Thoracic aorta (tissue), 2 donors: ENCODE data around the gene GIT2. TPM values are rescaled to one million over a fixed set of nuclear protein-coding genes. Genes with fewer than 3 reads are reported as not detected.
"Not testable (repeated sequence)": the region's sequence is repeated elsewhere in the genome, so short reads cannot be mapped to it uniquely, and the experiment has no call there.

ENCODE experiments used
- ATAC-seq: fragments of 150-250 bp; one replicate; pipeline ENCODE4 v1.8.0; 2017; ENCODE audit warnings: low read depth; ENCODE audit not compliant: insufficient number of reproducible peaks, low FRiP score
- DNase-seq: peaks from one replicate; pipeline ENCODE4 v3.0.0-alpha.2; 2020; ENCODE audit warnings: low spot score
- H3K27ac ChIP-seq, 2 donors: fragments of 200-600 bp; sonication (generic); 1 replicate in 1 of 2; 2 replicates in 1 of 2; pipeline ENCODE4 v1.5.1; 2016; ENCODE audit warnings: mild to moderate bottlenecking in 2 of 2, moderate library complexity in 2 of 2
- H3K27me3 ChIP-seq: fragments of 200-600 bp; sonication (generic); replicated peaks from 2 replicates; pipeline ENCODE4 v1.6.0; 2016; ENCODE audit warnings: mild to moderate bottlenecking; ENCODE audit not compliant: insufficient read depth
- H3K36me3 ChIP-seq: fragments of 200-600 bp; sonication (generic); one replicate; pipeline ENCODE4 v1.5.1; 2016
- H3K4me1 ChIP-seq, 2 donors: fragments of 200-600 bp; sonication (generic); 1 replicate in 1 of 2; 2 replicates in 1 of 2; pipeline versions ENCODE4 v1.5.1 to v1.6.0; 2016; ENCODE audit warnings: low read depth in 2 of 2, mild to moderate bottlenecking in 1 of 2; ENCODE audit not compliant: control insufficient read depth in 1 of 2
- H3K4me3 ChIP-seq: fragments of 200-600 bp; sonication (generic); 2 replicates; pipeline ENCODE4 v1.5.1; 2016; ENCODE audit warnings: mild to moderate bottlenecking
- H3K9me3 ChIP-seq: fragments of 200-600 bp; sonication (generic); 2 replicates; pipeline ENCODE4 v1.5.1; 2016
- total RNA-seq, 2 donors: library from RNA; depleted of rRNA; stranded (reverse); fragments of >200 nt; gene quantifications; one replicate each; pipeline versions ENCODE4 v1.1.0 to v1.2.3, GENCODE V29; 2016
- TF ChIP-seq, protein P1 (sequence below): fragments of 200-600 bp; sonication (generic); IDR thresholded peaks from one replicate; pipeline ENCODE4 v1.5.1; 2019; ENCODE audit warnings: antibody characterized with exemption

Gene GIT2
- total RNA-seq, 2 donors from 2014 or later, result 45.2 to 71.5 TPM

GRCh38 chr12:110012137-110012536 lies 16.0 kb upstream of the GIT2 start:
- H3K4me3 ChIP-seq, result no peak overlapping the region
- no peak for DNase-seq
- peaks cover 0 to 8% of the 10 kb centered on the region in 2 donors for H3K4me1 ChIP-seq
- no peak overlapping the region for H3K27ac ChIP-seq
- TF ChIP-seq, protein P1, sequence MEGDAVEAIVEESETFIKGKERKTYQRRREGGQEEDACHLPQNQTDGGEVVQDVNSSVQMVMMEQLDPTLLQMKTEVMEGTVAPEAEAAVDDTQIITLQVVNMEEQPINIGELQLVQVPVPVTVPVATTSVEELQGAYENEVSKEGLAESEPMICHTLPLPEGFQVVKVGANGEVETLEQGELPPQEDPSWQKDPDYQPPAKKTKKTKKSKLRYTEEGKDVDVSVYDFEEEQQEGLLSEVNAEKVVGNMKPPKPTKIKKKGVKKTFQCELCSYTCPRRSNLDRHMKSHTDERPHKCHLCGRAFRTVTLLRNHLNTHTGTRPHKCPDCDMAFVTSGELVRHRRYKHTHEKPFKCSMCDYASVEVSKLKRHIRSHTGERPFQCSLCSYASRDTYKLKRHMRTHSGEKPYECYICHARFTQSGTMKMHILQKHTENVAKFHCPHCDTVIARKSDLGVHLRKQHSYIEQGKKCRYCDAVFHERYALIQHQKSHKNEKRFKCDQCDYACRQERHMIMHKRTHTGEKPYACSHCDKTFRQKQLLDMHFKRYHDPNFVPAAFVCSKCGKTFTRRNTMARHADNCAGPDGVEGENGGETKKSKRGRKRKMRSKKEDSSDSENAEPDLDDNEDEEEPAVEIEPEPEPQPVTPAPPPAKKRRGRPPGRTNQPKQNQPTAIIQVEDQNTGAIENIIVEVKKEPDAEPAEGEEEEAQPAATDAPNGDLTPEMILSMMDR, result no peak
- H3K27me3 ChIP-seq, result no peaks in the 10 kb centered on the region
- H3K36me3 ChIP-seq, result peaks cover 10% of the 10 kb centered on the region
- ATAC-seq, result no peak
- no peaks in the 10 kb centered on the region for H3K9me3 ChIP-seq

DNA sequence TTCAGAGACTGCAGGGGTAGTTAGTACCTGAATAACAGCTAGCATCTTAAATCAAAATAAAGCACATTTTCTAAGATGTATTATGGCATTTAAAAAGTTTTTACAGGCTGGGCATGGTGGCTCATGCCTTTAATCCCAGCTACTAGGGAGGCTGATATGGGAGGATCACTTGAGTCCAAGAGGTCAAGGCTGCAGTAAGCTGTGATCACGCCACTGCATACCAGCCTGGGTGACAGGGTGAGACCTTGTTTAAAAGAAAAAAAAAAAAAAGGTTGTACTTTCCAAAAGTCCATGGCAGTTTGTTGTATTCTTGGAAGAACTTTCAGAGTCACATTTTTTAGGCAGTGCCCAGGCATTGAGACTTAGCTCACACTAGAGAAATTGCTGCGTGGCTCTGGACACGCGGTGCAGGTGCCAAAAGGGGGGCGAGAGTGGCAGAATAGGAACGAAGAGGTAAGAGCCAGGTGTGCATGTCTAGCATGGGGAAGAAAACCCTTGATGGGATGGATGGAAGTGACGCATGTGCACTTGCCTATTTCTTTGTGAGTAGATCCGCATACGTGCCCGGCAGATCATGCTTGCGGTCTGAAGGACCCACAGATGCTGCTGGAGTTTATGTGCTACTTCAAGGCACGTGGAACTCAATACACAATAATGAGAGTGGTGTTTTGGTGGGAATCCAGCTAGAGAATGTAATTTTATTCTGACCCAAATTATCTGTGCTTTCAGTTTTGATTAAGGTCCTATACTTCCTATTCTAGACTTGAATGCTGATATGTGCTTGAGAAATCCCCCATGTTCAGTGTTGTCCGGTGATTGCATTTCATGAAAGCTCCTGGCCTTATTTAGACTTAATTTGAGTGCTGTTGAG lies 14.9 kb upstream of the GIT2 start:
- peaks cover 10% of the 10 kb centered on the region for H3K36me3 ChIP-seq
- ATAC-seq (no peak), DNase-seq (no peak)
- peaks cover 0 to 8% of the 10 kb centered on the region in 2 donors for H3K4me1 ChIP-seq
- H3K27ac ChIP-seq, result no peak overlapping the region
- no peak overlapping the region for H3K4me3 ChIP-seq
- H3K27me3 ChIP-seq, result no peaks in the 10 kb centered on the region
- no peaks in the 10 kb centered on the region for H3K9me3 ChIP-seq
- TF ChIP-seq, protein P1, result no peak

DNA sequence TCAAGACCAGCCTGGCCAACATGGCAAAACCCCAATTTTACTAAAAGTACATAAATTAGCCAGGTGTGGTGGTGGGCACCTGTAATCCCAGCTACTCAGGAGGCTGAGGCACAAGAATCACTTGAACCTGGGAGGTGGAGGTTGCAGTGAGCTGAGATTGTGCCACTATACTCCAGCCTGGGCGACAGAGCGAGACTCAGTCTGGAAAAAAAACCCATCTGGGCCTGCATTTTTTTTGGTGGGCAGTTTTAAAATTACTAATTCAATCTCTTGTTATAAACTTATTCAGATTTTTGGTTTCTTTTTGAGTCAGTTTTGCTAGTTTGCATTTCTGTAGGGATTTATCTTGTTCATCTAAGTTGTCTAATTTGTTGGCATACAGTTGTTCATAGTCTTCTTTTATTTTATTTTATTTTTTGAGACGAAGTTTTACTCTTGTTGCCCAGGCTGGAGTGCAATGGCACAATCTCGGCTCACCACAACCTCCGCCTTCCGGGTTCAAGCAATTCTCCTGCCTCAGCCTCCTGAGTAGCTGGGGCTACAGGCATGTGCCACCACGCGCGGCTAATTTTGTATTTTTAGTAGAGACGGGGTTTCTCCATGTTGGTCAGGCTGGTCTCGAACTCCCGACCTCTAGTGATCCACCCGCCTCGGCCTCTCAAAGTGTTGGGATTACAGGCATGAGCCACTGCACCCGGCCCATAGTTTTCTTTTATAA lies 12.7 kb upstream of the GIT2 start:
- H3K27ac ChIP-seq, H3K4me3 ChIP-seq, DNase-seq, H3K4me1 ChIP-seq, H3K36me3 ChIP-seq, ATAC-seq, H3K9me3 ChIP-seq, H3K27me3 ChIP-seq: not testable (repeated sequence)

GRCh38 chr12:110007881-110008280 lies 11.7 kb upstream of the GIT2 start:
- DNase-seq (no peak), ATAC-seq (no peak)
- peaks cover 0 to 8% of the 10 kb centered on the region in 2 donors for H3K4me1 ChIP-seq
- H3K4me3 ChIP-seq, result no peak overlapping the region
- TF ChIP-seq, protein P1, result no peak
- no peaks in the 10 kb centered on the region for H3K27me3 ChIP-seq
- H3K27ac ChIP-seq, result no peak overlapping the region
- peaks cover under 1% of the 10 kb centered on the region for H3K36me3 ChIP-seq
- no peaks in the 10 kb centered on the region for H3K9me3 ChIP-seq

- DNase-seq (no peak), ATAC-seq (no peak)
- Histone ChIP-seq H3K4me1 (peaks cover 10 to 22% of the 10 kb centered on the region in 2 donors), H3K27ac (no peak overlapping the region), H3K36me3 (no peaks in the 10 kb centered on the region), H3K4me3 (no peak overlapping the region), H3K27me3 (no peaks in the 10 kb centered on the region), H3K9me3 (no peaks in the 10 kb centered on the region)
- TF ChIP-seq, protein P1, result no peak
These were observed 9.9 kb upstream of the GIT2 start for GRCh38 chr12:110006115-110006514.
